Measurements from ENCODE around the gene SERPINF2. TPM values are rescaled to one million over a fixed set of nuclear protein-coding genes. Genes with fewer than 3 reads are reported as not detected.

Gene SERPINF2
- total RNA-seq, 1 donor from 2014 or later: 21.6 TPM

GRCh38 chr17:1725642-1726511, 16.8 kb upstream of the SERPINF2 start:
- H3K4me3 ChIP-seq: peak overlapping the region; percentile 82
- ATAC-seq: no peak
- H3K27ac ChIP-seq: no peak overlapping the region
- DNase-seq: no peak
- TF ChIP-seq CTCF (IDR thresholded peaks at IDR 0.05): no peak
- H3K9me3 ChIP-seq: no peaks in the 10 kb centered on the region
- H3K27me3 ChIP-seq: no peaks in the 10 kb centered on the region
- intact Hi-C loops (cut with DNase I): no loop called here
- H3K36me3 ChIP-seq: peaks cover 32% of the 10 kb centered on the region
- peaks cover 61% of the 10 kb centered on the region for H3K4me1 ChIP-seq

- no peaks in the 10 kb centered on the region for H3K9me3 ChIP-seq
- H3K36me3 ChIP-seq: peaks cover 38% of the 10 kb centered on the region
- H3K4me3 ChIP-seq: no peak overlapping the region
- ATAC-seq (no peak), DNase-seq (no peak)
- H3K4me1 ChIP-seq: peaks cover 62% of the 10 kb centered on the region
- no peak for TF ChIP-seq CTCF (IDR thresholded peaks at IDR 0.05)
- intact Hi-C loops (cut with DNase I): no loop called here
- no peaks in the 10 kb centered on the region for H3K27me3 ChIP-seq
- H3K27ac ChIP-seq: no peak overlapping the region
These were observed 15.9 kb upstream of the SERPINF2 start for GRCh38 chr17:1726626-1727257.

GRCh38 chr17:1727258-1727789, 15.3 kb upstream of the SERPINF2 start:
- TF ChIP-seq CTCF (IDR thresholded peaks at IDR 0.05): no peak
- H3K4me3 ChIP-seq: no peak overlapping the region
- H3K36me3 ChIP-seq: peaks cover 42% of the 10 kb centered on the region
- no peak overlapping the region for H3K27ac ChIP-seq
- no peak for ATAC-seq
- H3K27me3 ChIP-seq: no peaks in the 10 kb centered on the region
- intact Hi-C loops (cut with DNase I): no loop called here
- DNase-seq: no peak
- peaks cover 62% of the 10 kb centered on the region for H3K4me1 ChIP-seq
- no peaks in the 10 kb centered on the region for H3K9me3 ChIP-seq

- Histone ChIP-seq H3K4me1 (peaks cover 59% of the 10 kb centered on the region), H3K4me3 (no peak overlapping the region), H3K27ac (no peak overlapping the region), H3K27me3 (no peaks in the 10 kb centered on the region), H3K9me3 (no peaks in the 10 kb centered on the region), H3K36me3 (peaks cover 49% of the 10 kb centered on the region)
- no peak for DNase-seq
- intact Hi-C loops (cut with DNase I): no loop called here
- no peak for ATAC-seq
- no peak for TF ChIP-seq CTCF (IDR thresholded peaks at IDR 0.05)
These were observed 14.6 kb upstream of the SERPINF2 start for GRCh38 chr17:1727876-1728630.

- H3K27me3 ChIP-seq: no peaks in the 10 kb centered on the region
- peaks cover 46% of the 10 kb centered on the region for H3K4me1 ChIP-seq
- peaks cover 68% of the 10 kb centered on the region for H3K36me3 ChIP-seq
- DNase-seq (no peak), ATAC-seq (peak; percentile 23)
- H3K27ac ChIP-seq: peak overlapping the region; percentile 83
- peak overlapping the region; percentile 28 for H3K4me3 ChIP-seq
- intact Hi-C loops (cut with DNase I): no loop called here
- H3K9me3 ChIP-seq: no peaks in the 10 kb centered on the region
- no peak for TF ChIP-seq CTCF (IDR thresholded peaks at IDR 0.05)
These were observed 12.7 kb upstream of the SERPINF2 start for GRCh38 chr17:1729966-1730325.

Measured in upper lobe of right lung (tissue), 1 donor.